ENCODE measurements around the gene HPF1.
"Not testable (repeated sequence)": the region's sequence is repeated elsewhere in the genome, so short reads cannot be mapped to it uniquely, and the experiment has no call there.

Gene HPF1

GRCh38 chr4:169771556-169772080, 13.9 kb upstream of the HPF1 start:
- H3K36me3 ChIP-seq (ENCODE audit: control insufficient read depth, insufficient read depth, low read length); H3K9ac ChIP-seq (ENCODE audit: low read depth, low read length); H3K9me3 ChIP-seq (ENCODE audit: control insufficient read depth, insufficient read depth, low read length); H3K4me3 ChIP-seq (ENCODE audit: low read depth, low read length); H3K4me1 ChIP-seq (ENCODE audit: control insufficient read depth, insufficient read depth, low read length): not testable (repeated sequence)
- peaks cover 11% of the 10 kb centered on the region for H3K27me3 ChIP-seq (ENCODE audit: control insufficient read depth, insufficient read depth, low read length)

- Histone ChIP-seq H3K36me3 (ENCODE audit: control insufficient read depth, insufficient read depth, low read length) (no peaks in the 10 kb centered on the region), H3K9me3 (ENCODE audit: control insufficient read depth, insufficient read depth, low read length) (no peaks in the 10 kb centered on the region), H3K4me1 (ENCODE audit: control insufficient read depth, insufficient read depth, low read length) (no peaks in the 10 kb centered on the region), H3K9ac (ENCODE audit: low read depth, low read length) (no peak overlapping the region), H3K4me3 (ENCODE audit: low read depth, low read length) (no peak overlapping the region), H3K27me3 (ENCODE audit: control insufficient read depth, insufficient read depth, low read length) (peaks cover 3% of the 10 kb centered on the region)
These were observed 12.7 kb upstream of the HPF1 start for GRCh38 chr4:169770416-169770815.

- Histone ChIP-seq H3K4me1 (ENCODE audit: control insufficient read depth, insufficient read depth, low read length) (no peaks in the 10 kb centered on the region), H3K4me3 (ENCODE audit: low read depth, low read length) (no peak overlapping the region), H3K36me3 (ENCODE audit: control insufficient read depth, insufficient read depth, low read length) (no peaks in the 10 kb centered on the region), H3K9me3 (ENCODE audit: control insufficient read depth, insufficient read depth, low read length) (no peaks in the 10 kb centered on the region), H3K9ac (ENCODE audit: low read depth, low read length) (no peak overlapping the region), H3K27me3 (ENCODE audit: control insufficient read depth, insufficient read depth, low read length) (no peaks in the 10 kb centered on the region)
These were observed 10.6 kb upstream of the HPF1 start for GRCh38 chr4:169768385-169768784.

GRCh38 chr4:169766741-169767140, 9.0 kb upstream of the HPF1 start:
- no peaks in the 10 kb centered on the region for H3K27me3 ChIP-seq (ENCODE audit: control insufficient read depth, insufficient read depth, low read length)
- no peaks in the 10 kb centered on the region for H3K9me3 ChIP-seq (ENCODE audit: control insufficient read depth, insufficient read depth, low read length)
- no peaks in the 10 kb centered on the region for H3K4me1 ChIP-seq (ENCODE audit: control insufficient read depth, insufficient read depth, low read length)
- no peaks in the 10 kb centered on the region for H3K36me3 ChIP-seq (ENCODE audit: control insufficient read depth, insufficient read depth, low read length)
- no peak overlapping the region for H3K4me3 ChIP-seq (ENCODE audit: low read depth, low read length)
- H3K9ac ChIP-seq (ENCODE audit: low read depth, low read length) = no peak overlapping the region

GRCh38 chr4:169765835-169766234, 8.1 kb upstream of the HPF1 start:
- Histone ChIP-seq H3K4me3 (ENCODE audit: low read depth, low read length) (no peak overlapping the region), H3K4me1 (ENCODE audit: control insufficient read depth, insufficient read depth, low read length) (no peaks in the 10 kb centered on the region), H3K9ac (ENCODE audit: low read depth, low read length) (no peak overlapping the region), H3K27me3 (ENCODE audit: control insufficient read depth, insufficient read depth, low read length) (no peaks in the 10 kb centered on the region), H3K9me3 (ENCODE audit: control insufficient read depth, insufficient read depth, low read length) (no peaks in the 10 kb centered on the region), H3K36me3 (ENCODE audit: control insufficient read depth, insufficient read depth, low read length) (no peaks in the 10 kb centered on the region)

GRCh38 chr4:169761846-169762245, 4.1 kb upstream of the HPF1 start:
- Histone ChIP-seq H3K9ac (ENCODE audit: low read depth, low read length) (no peak overlapping the region), H3K9me3 (ENCODE audit: control insufficient read depth, insufficient read depth, low read length) (no peaks in the 10 kb centered on the region), H3K4me1 (ENCODE audit: control insufficient read depth, insufficient read depth, low read length) (no peaks in the 10 kb centered on the region), H3K27me3 (ENCODE audit: control insufficient read depth, insufficient read depth, low read length) (peaks cover 6% of the 10 kb centered on the region), H3K4me3 (ENCODE audit: low read depth, low read length) (no peak overlapping the region), H3K36me3 (ENCODE audit: control insufficient read depth, insufficient read depth, low read length) (no peaks in the 10 kb centered on the region)

GRCh38 chr4:169758401-169758962, 738 bp upstream of the HPF1 start:
- H3K27me3 ChIP-seq (ENCODE audit: control insufficient read depth, insufficient read depth, low read length) = peaks cover 6% of the 10 kb centered on the region
- H3K4me3 ChIP-seq (ENCODE audit: low read depth, low read length) = peak overlapping the region; percentile 43
- H3K4me1 ChIP-seq (ENCODE audit: control insufficient read depth, insufficient read depth, low read length) = peaks cover 7% of the 10 kb centered on the region
- H3K36me3 ChIP-seq (ENCODE audit: control insufficient read depth, insufficient read depth, low read length) = no peaks in the 10 kb centered on the region
- no peaks in the 10 kb centered on the region for H3K9me3 ChIP-seq (ENCODE audit: control insufficient read depth, insufficient read depth, low read length)
- no peak overlapping the region for H3K9ac ChIP-seq (ENCODE audit: low read depth, low read length)

GRCh38 chr4:169756971-169757574, 671 bp downstream of the HPF1 start:
- peaks cover 2% of the 10 kb centered on the region for H3K36me3 ChIP-seq (ENCODE audit: control insufficient read depth, insufficient read depth, low read length)
- peaks cover 7% of the 10 kb centered on the region for H3K4me1 ChIP-seq (ENCODE audit: control insufficient read depth, insufficient read depth, low read length)
- H3K9ac ChIP-seq (ENCODE audit: low read depth, low read length) = peak overlapping the region; percentile 32
- peak overlapping the region; percentile 88 for H3K4me3 ChIP-seq (ENCODE audit: low read depth, low read length)
- no peaks in the 10 kb centered on the region for H3K9me3 ChIP-seq (ENCODE audit: control insufficient read depth, insufficient read depth, low read length)
- H3K27me3 ChIP-seq (ENCODE audit: control insufficient read depth, insufficient read depth, low read length) = peaks cover 6% of the 10 kb centered on the region

- H3K36me3 ChIP-seq (ENCODE audit: control insufficient read depth, insufficient read depth, low read length) = no peaks in the 10 kb centered on the region
- no peaks in the 10 kb centered on the region for H3K27me3 ChIP-seq (ENCODE audit: control insufficient read depth, insufficient read depth, low read length)
- no peaks in the 10 kb centered on the region for H3K4me1 ChIP-seq (ENCODE audit: control insufficient read depth, insufficient read depth, low read length)
- no peak overlapping the region for H3K9ac ChIP-seq (ENCODE audit: low read depth, low read length)
- no peaks in the 10 kb centered on the region for H3K9me3 ChIP-seq (ENCODE audit: control insufficient read depth, insufficient read depth, low read length)
- no peak overlapping the region for H3K4me3 ChIP-seq (ENCODE audit: low read depth, low read length)
These were observed 12.5 kb downstream of the HPF1 start for GRCh38 chr4:169745291-169745690.

- Histone ChIP-seq H3K4me3 (ENCODE audit: low read depth, low read length) (no peak overlapping the region), H3K36me3 (ENCODE audit: control insufficient read depth, insufficient read depth, low read length) (no peaks in the 10 kb centered on the region), H3K4me1 (ENCODE audit: control insufficient read depth, insufficient read depth, low read length) (no peaks in the 10 kb centered on the region), H3K9me3 (ENCODE audit: control insufficient read depth, insufficient read depth, low read length) (no peaks in the 10 kb centered on the region), H3K27me3 (ENCODE audit: control insufficient read depth, insufficient read depth, low read length) (no peaks in the 10 kb centered on the region), H3K9ac (ENCODE audit: low read depth, low read length) (no peak overlapping the region)
These were observed 13.1 kb downstream of the HPF1 start for GRCh38 chr4:169744601-169745000.

GRCh38 chr4:169741569-169741968, 16.2 kb downstream of the HPF1 start:
- H3K4me1 ChIP-seq (ENCODE audit: control insufficient read depth, insufficient read depth, low read length) = no peaks in the 10 kb centered on the region
- H3K36me3 ChIP-seq (ENCODE audit: control insufficient read depth, insufficient read depth, low read length) = no peaks in the 10 kb centered on the region
- no peak overlapping the region for H3K4me3 ChIP-seq (ENCODE audit: low read depth, low read length)
- H3K27me3 ChIP-seq (ENCODE audit: control insufficient read depth, insufficient read depth, low read length) = no peaks in the 10 kb centered on the region
- H3K9ac ChIP-seq (ENCODE audit: low read depth, low read length) = no peak overlapping the region
- H3K9me3 ChIP-seq (ENCODE audit: control insufficient read depth, insufficient read depth, low read length) = no peaks in the 10 kb centered on the region

GRCh38 chr4:169738604-169739003, 19.1 kb downstream of the HPF1 start:
- not testable (repeated sequence) for H3K4me3 ChIP-seq (ENCODE audit: low read depth, low read length); H3K36me3 ChIP-seq (ENCODE audit: control insufficient read depth, insufficient read depth, low read length); H3K9ac ChIP-seq (ENCODE audit: low read depth, low read length); H3K27me3 ChIP-seq (ENCODE audit: control insufficient read depth, insufficient read depth, low read length); H3K4me1 ChIP-seq (ENCODE audit: control insufficient read depth, insufficient read depth, low read length); H3K9me3 ChIP-seq (ENCODE audit: control insufficient read depth, insufficient read depth, low read length)

Measured in iPS-15b (cell line).